H1 (cell line): ENCODE measurements around the gene CRTC1. TPM values are rescaled to one million over a fixed set of nuclear protein-coding genes. Genes with fewer than 3 reads are reported as not detected.

ENCODE experiments used
- CTCF ChIA-PET: fragments of 300-600 bp; sonication (Branson Sonifier 250); formaldehyde crosslinking; loops from one replicate; lab custom pipeline; 2021; ENCODE audit not compliant: partially characterized antibody; lab: Charles Lee
- POLR2A ChIA-PET: fragments of 300-600 bp; sonication (Branson Sonifier 250); formaldehyde crosslinking; loops from one replicate; lab custom pipeline; 2021; ENCODE audit warnings: inconsistent platforms; ENCODE audit not compliant: partially characterized antibody; lab: Charles Lee
- DNase-seq, 2 experiments: peaks; one replicate each; pipeline versions ENCODE4 v3.0.0 to v3.0.0-alpha.2; 2010 to 2022; ENCODE audit warnings: low spot score in 2 of 2, low read depth in 1 of 2, mixed read lengths in 1 of 2
- FAIRE-seq: peaks from 2 replicates; lab custom pipeline; 2011; peaks lifted over from hg19 to GRCh38; lab: Jason Lieb, UNC
- H2AFZ ChIP-seq: 2 replicates; pipeline ENCODE4 v1.8.1; 2012; ENCODE audit warnings: low read length, inconsistent platforms
- H2AK5ac ChIP-seq: 2 replicates; pipeline ENCODE4 v1.6.1; 2013; ENCODE audit warnings: low read depth, low read length
- H2BK120ac ChIP-seq: replicated peaks from 2 replicates; pipeline ENCODE3; 2013; ENCODE audit warnings: low read depth, low read length, inconsistent platforms
- H2BK12ac ChIP-seq: 2 replicates; pipeline ENCODE4 v1.6.1; 2013; ENCODE audit warnings: low read depth, low read length
- H2BK15ac ChIP-seq: 2 replicates; pipeline ENCODE4 v1.6.1; 2013; ENCODE audit warnings: low read length
- H2BK20ac ChIP-seq: 2 replicates; pipeline ENCODE4 v1.6.1; 2013; ENCODE audit warnings: low read length
- H2BK5ac ChIP-seq: 2 replicates; pipeline ENCODE4 v1.6.1; 2013; ENCODE audit warnings: low read depth, low read length
- H3K14ac ChIP-seq: 2 replicates; pipeline ENCODE4 v1.6.1; 2013; ENCODE audit warnings: inconsistent platforms; ENCODE audit not compliant: insufficient read length
- H3K18ac ChIP-seq: 2 replicates; pipeline ENCODE4 v1.6.1; 2013; ENCODE audit warnings: low read length; ENCODE audit errors: extremely low read depth
- H3K23ac ChIP-seq: 2 replicates; pipeline ENCODE4 v1.6.1; 2013; ENCODE audit warnings: inconsistent platforms; ENCODE audit not compliant: insufficient read length
- H3K23me2 ChIP-seq: 2 replicates; pipeline ENCODE4 v1.6.1; 2013; ENCODE audit warnings: low read depth, low read length
- H3K27ac ChIP-seq: 2 replicates; pipeline ENCODE4 v1.6.1; 2011; ENCODE audit warnings: low read depth, low read length, inconsistent platforms
- H3K27me3 ChIP-seq, 4 experiments: replicated peaks in 1 of 4; 1 replicate in 1 of 4; 2 replicates in 3 of 4; pipeline versions ENCODE4 v1.6.1 to v1.8.1; 2011 to 2013; ENCODE audit warnings: low read length in 3 of 4, mild to moderate bottlenecking in 3 of 4, inconsistent platforms in 2 of 4, mixed read lengths in 2 of 4, moderate library complexity in 1 of 4; ENCODE audit not compliant: control insufficient read depth in 3 of 4, insufficient read depth in 3 of 4; ENCODE audit errors: extremely low read depth in 1 of 4
- H3K36me3 ChIP-seq, 4 experiments: 2 replicates each; pipeline versions ENCODE4 v1.6.1 to v1.8.1; 2011 to 2013; ENCODE audit warnings: mild to moderate bottlenecking in 4 of 4, low read length in 3 of 4, moderate library complexity in 2 of 4, control low read depth in 1 of 4, inconsistent platforms in 1 of 4; ENCODE audit not compliant: insufficient read depth in 4 of 4, control insufficient read depth in 2 of 4
- H3K4ac ChIP-seq: replicated peaks from 2 replicates; pipeline ENCODE3; 2013; ENCODE audit warnings: low read length, low read depth, mixed read lengths, inconsistent platforms; ENCODE audit not compliant: insufficient read length
- H3K4me1 ChIP-seq, 4 experiments: replicated peaks in 1 of 4; 1 replicate in 1 of 4; 2 replicates in 3 of 4; pipeline versions ENCODE4 v1.6.1 to v1.8.1; 2011 to 2013; ENCODE audit warnings: low read length in 3 of 4, inconsistent platforms in 2 of 4, mixed read lengths in 1 of 4; ENCODE audit not compliant: insufficient read depth in 4 of 4, control insufficient read depth in 3 of 4
- H3K4me2 ChIP-seq, 2 experiments: 2 replicates each; pipeline versions ENCODE4 v1.6.1 to v1.8.1; 2011 to 2013; ENCODE audit warnings: low read depth in 2 of 2, low read length in 2 of 2, control low read depth in 1 of 2, inconsistent platforms in 1 of 2, mild to moderate bottlenecking in 1 of 2; ENCODE audit not compliant: insufficient read depth in 1 of 2
- H3K4me3 ChIP-seq, 4 experiments: fragments of 200-600, 300-600 bp in 1 of 4; sonication (generic), shearing (Covaris generic), sonication (Bioruptor Twin) in 1 of 4; 2 replicates each; pipeline versions ENCODE4 v1.5.1 to v1.8.1; 2011 to 2016; ENCODE audit warnings: low read length in 4 of 4, low read depth in 3 of 4, control low read depth in 2 of 4, inconsistent platforms in 2 of 4, mild to moderate bottlenecking in 2 of 4, mixed read lengths in 1 of 4, moderate library complexity in 1 of 4; ENCODE audit not compliant: insufficient read depth in 2 of 4; ENCODE audit errors: extremely low read depth in 1 of 4
- H3K56ac ChIP-seq: replicated peaks from 2 replicates; pipeline ENCODE3; 2013; ENCODE audit warnings: low read depth, mild to moderate bottlenecking, mixed read lengths, low read length, inconsistent platforms; ENCODE audit not compliant: insufficient read length
- H3K79me1 ChIP-seq: 2 replicates; pipeline ENCODE4 v1.6.1; 2013; ENCODE audit warnings: low read depth, low read length, control low read depth
- H3K79me2 ChIP-seq, 2 experiments: 2 replicates each; pipeline versions ENCODE4 v1.6.1 to v1.8.1; 2012 to 2013; ENCODE audit warnings: low read length in 2 of 2, mild to moderate bottlenecking in 2 of 2, inconsistent platforms in 1 of 2; ENCODE audit not compliant: insufficient read depth in 2 of 2, control insufficient read depth in 1 of 2
- H3K9ac ChIP-seq, 4 experiments: replicated peaks in 1 of 4; 1 replicate in 1 of 4; 2 replicates in 3 of 4; pipeline versions ENCODE4 v1.6.1 to v1.8.1; 2011 to 2013; ENCODE audit warnings: low read depth in 3 of 4, low read length in 3 of 4, control low read depth in 2 of 4, mild to moderate bottlenecking in 2 of 4, moderate library complexity in 2 of 4, inconsistent platforms in 1 of 4; ENCODE audit errors: extremely low read depth in 1 of 4
- H3K9me3 ChIP-seq, 2 experiments: 2 replicates each; pipeline versions ENCODE4 v1.6.1 to v1.8.1; 2012 to 2013; ENCODE audit warnings: mild to moderate bottlenecking in 2 of 2, moderate library complexity in 2 of 2, control low read depth in 1 of 2, inconsistent platforms in 1 of 2, low read depth in 1 of 2, low read length in 1 of 2, mixed read lengths in 1 of 2; ENCODE audit not compliant: insufficient read depth in 2 of 2
- H4K20me1 ChIP-seq, 2 experiments: replicated peaks in 1 of 2; 2 replicates each; pipeline versions ENCODE3 to v1.8.1; 2011 to 2013; ENCODE audit warnings: inconsistent platforms in 2 of 2, low read length in 2 of 2, mild to moderate bottlenecking in 1 of 2; ENCODE audit not compliant: insufficient read depth in 2 of 2, control insufficient read depth in 1 of 2
- H4K5ac ChIP-seq: 2 replicates; pipeline ENCODE4 v1.6.1; 2013; ENCODE audit warnings: low read length, low read depth, mixed read lengths, inconsistent platforms; ENCODE audit not compliant: insufficient read length
- H4K8ac ChIP-seq: 2 replicates; pipeline ENCODE4 v1.8.0; 2013; ENCODE audit warnings: mild to moderate bottlenecking, moderate library complexity, low read length, inconsistent platforms; ENCODE audit not compliant: insufficient read depth; ENCODE audit errors: extremely low read depth
- H4K91ac ChIP-seq: replicated peaks from 2 replicates; pipeline ENCODE3; 2013; ENCODE audit warnings: low read length, mixed read lengths, inconsistent platforms; ENCODE audit not compliant: insufficient read length
- ASH2L ChIP-seq: fragments of 200-600, 300-600 bp; sonication (generic); IDR thresholded peaks from one replicate; pipeline ENCODE4 v1.7.1; 2017; ENCODE audit warnings: low read length
- CHD1 ChIP-seq: IDR thresholded peaks from 2 replicates; pipeline ENCODE4 v1.6.1; 2012; ENCODE audit warnings: low read depth, low read length, improper control_type of control experiment
- GTF2F1 ChIP-seq: IDR thresholded peaks from 2 replicates; pipeline ENCODE4 v1.6.1; 2012; ENCODE audit warnings: low read depth, low read length, improper control_type of control experiment, borderline replicate concordance
- KDM5A ChIP-seq: fragments of 200-600 bp; IDR thresholded peaks from 2 replicates; pipeline ENCODE4 v1.7.1; 2012; ENCODE audit warnings: mild to moderate bottlenecking, low read length, inconsistent platforms, mixed read lengths
- MAX ChIP-seq: IDR thresholded peaks from 2 replicates; pipeline ENCODE4 v1.6.1; 2012; ENCODE audit warnings: inconsistent platforms
- NRF1 ChIP-seq: IDR thresholded peaks from 2 replicates; pipeline ENCODE4 v1.6.1; 2011; ENCODE audit warnings: mild to moderate bottlenecking, low read depth, low read length, improper control_type of control experiment
- RFX5 ChIP-seq: IDR thresholded peaks from 2 replicates; pipeline ENCODE4 v1.6.1; 2011; ENCODE audit warnings: low read depth, low read length, improper control_type of control experiment, borderline replicate concordance
- RXRA ChIP-seq: IDR thresholded peaks from 2 replicates; pipeline ENCODE4 v1.6.1; 2011; ENCODE audit warnings: low read depth, mild to moderate bottlenecking, low read length, moderate library complexity; ENCODE audit not compliant: insufficient read depth
- SP1 ChIP-seq: IDR thresholded peaks from 2 replicates; pipeline ENCODE4 v1.6.1; 2011; ENCODE audit warnings: low read depth, low read length
- SUZ12 ChIP-seq: fragments of 200-600 bp; sonication (generic); IDR thresholded peaks from 2 replicates; pipeline ENCODE4 v1.6.1; 2012; ENCODE audit warnings: mild to moderate bottlenecking, inconsistent platforms, low read length, moderate library complexity, mixed read lengths
- TBP ChIP-seq: IDR thresholded peaks from 2 replicates; pipeline ENCODE4 v1.6.1; 2011; ENCODE audit warnings: low read depth, low read length, improper control_type of control experiment
- TCF12 ChIP-seq: IDR thresholded peaks from 2 replicates; pipeline ENCODE4 v1.6.1; 2011; ENCODE audit warnings: low read depth, mild to moderate bottlenecking, low read length
- WGBS, 2 experiments: shearing (Covaris generic) in 1 of 2; methylation state at CpG; one replicate each; pipeline versions ENCODE4 v1.1.6 to v1.1.7; 2013 to 2015; ENCODE audit warnings: low lambda C conversion rate in 2 of 2, mixed read lengths in 2 of 2, inconsistent platforms in 1 of 2, low coverage in 1 of 2, missing lambda C conversion rate in 1 of 2; ENCODE audit not compliant: insufficient replicate concordance in 2 of 2, insufficient coverage in 1 of 2, insufficient read length in 1 of 2; ENCODE audit errors: extremely low coverage in 1 of 2, missing lambda C conversion rate in 1 of 2; 5-methylcytosine and 5-hydroxymethylcytosine counted together
- polyA plus RNA-seq, 7 experiments: library from polyadenylated mRNA; depleted of rRNA in 3 of 7; stranded (reverse) in 5 of 7; unstranded in 2 of 7; fragments of >200 nt in 5 of 7; fragments of 200-250 nt in 2 of 7; gene quantifications; 1 replicate in 5 of 7; 2 replicates in 1 of 7; 4 replicates in 1 of 7; pipeline versions ENCODE4 v1.2.1 to v1.2.3, GENCODE V29; 2011 to 2013; ENCODE audit warnings: missing spikeins in 2 of 7, mixed read lengths in 2 of 7
- total RNA-seq: library from RNA; stranded (reverse); fragmentation: NEBNext Ultra II Directional; extraction: Animal tissue kit (Norgen Biotek cat#: 25700); gene quantifications from 2 replicates; pipeline ENCODE4 v1.2.1, GENCODE V29; 2021

Gene CRTC1
- total and polyA plus RNA-seq, 2 of the 8 experiments (the other 6 are each of a cell fraction or from before 2014, with no cell fraction given): 2.9 to 8.5 TPM

- CTCF ChIA-PET: interaction anchor here (0.8 to 10.4 kb wide), 9 partner anchors 11 to 159 kb away, joined by 3 to 79 read pairs (median 4); no protein-coding TSS in a partner anchor
- Histone ChIP-seq H3K23me2 (peaks cover 11% of the 10 kb centered on the region), H3K4me3 (peak within 1 kb of the TSS; percentile 80 to 99 (median 84)), H4K20me1 (peaks cover 30 to 35% of the 10 kb centered on the region in 2 experiments), H2BK20ac (no peak within 1 kb of the TSS), H3K79me1 (peaks cover 11% of the 10 kb centered on the region), H2BK5ac (peak within 1 kb of the TSS; percentile 60), H3K4me2 (peak within 1 kb of the TSS; percentile 87 to 95), H3K36me3 (peaks cover 0 to 13% (median 0%) of the 10 kb centered on the region in 4 experiments; a peak in 2 of 8 replicates), H3K9me3 (no peaks in the 10 kb centered on the region), H2BK120ac (no peak within 1 kb of the TSS), H3K56ac (peak within 1 kb of the TSS; percentile 82), H2BK12ac (no peak within 1 kb of the TSS), H4K8ac (peak within 1 kb of the TSS; percentile 95), H2BK15ac (no peak within 1 kb of the TSS), H4K5ac (peak within 1 kb of the TSS; percentile 83), H3K14ac (no peak within 1 kb of the TSS), H4K91ac (peak within 1 kb of the TSS; percentile 45), H3K9ac (peak within 1 kb of the TSS; percentile 81 to 93 (median 86)), H2AK5ac (0 out of 2 replicates have a peak within 1 kb of the TSS, but pooled peaks have one; percentile 15), H3K79me2 (peaks cover 26 to 44% of the 10 kb centered on the region in 2 experiments), H3K4me1 (peaks cover 3 to 15% (median 10%) of the 10 kb centered on the region in 4 experiments), H3K27me3 (peaks cover 0 to 6% (median 0%) of the 10 kb centered on the region in 4 experiments; a peak in 2 of 7 replicates), H2AFZ (peak within 1 kb of the TSS; percentile 98), H3K23ac (no peak within 1 kb of the TSS), H3K4ac (peak within 1 kb of the TSS; percentile 57), H3K27ac (peak within 1 kb of the TSS; percentile 62; the same call in 1 of the 2 replicates), H3K18ac (peak within 1 kb of the TSS; percentile 48)
- POLR2A ChIA-PET: interaction anchor here (0.5 to 3.4 kb wide), 21 partner anchors 10 to 542 kb away, joined by 3 to 18 read pairs (median 3); partner anchors contain the start of gene COMP
- FAIRE-seq: no peak
- 2% methylated on average over 76 of the region's 96 CpGs; no CpG with 5 or more reads in 1 of the 2 experiments for WGBS, 2 experiments
- DNase-seq: peak; percentile 70 to 97
- TF ChIP-seq KDM5A (no peak), RXRA (no peak), GTF2F1 (no peak), NRF1 (peak; percentile 86), TBP (no peak), SUZ12 (no peak), SP1 (no peak), RFX5 (no peak), TCF12 (no peak), MAX (no peak; the same call in 1 of the 2 replicates), CHD1 (no peak), ASH2L (no peak)
These were observed 148.2 kb downstream of the CRTC1 start, which contains the start of gene UPF1 for GRCh38 chr19:18831524-18832305. TSS of gene UPF1 (plus strand) at chr19:18831959. CDS start at chr19:18832210, 251 bp downstream.
